GM23338 (cell line): ENCODE data around the gene NDP. TPM values are rescaled to one million over a fixed set of nuclear protein-coding genes. Genes with fewer than 3 reads are reported as not detected.

Experiments used
- CTCF ChIP-seq, 2 experiments: fragments of 200-600 bp in 1 of 2; sonication (generic) in 1 of 2; conservative IDR thresholded peaks; 2 replicates each; pipeline versions ENCODE4 v1.5.1 to v1.6.1; 2016 to 2017; ENCODE audit warnings: antibody characterized with exemption in 2 of 2, low read depth in 2 of 2, mild to moderate bottlenecking in 2 of 2, moderate library complexity in 1 of 2
- JUNB ChIP-seq: IDR thresholded peaks from one replicate; pipeline ENCODE4 v1.6.1; 2016; ENCODE audit warnings: antibody characterized with exemption; ENCODE audit not compliant: unreplicated experiment
- REST ChIP-seq: IDR thresholded peaks from one replicate; pipeline ENCODE4 v1.6.1; 2018; ENCODE audit warnings: antibody characterized with exemption; ENCODE audit not compliant: unreplicated experiment
- ZNF331 ChIP-seq: fragments of 250-450 bp; sonication (Bioruptor Pico); IDR thresholded peaks from 2 replicates; pipeline ENCODE4 v1.5.0; 2020; ENCODE audit warnings: low read depth, mild to moderate bottlenecking, moderate library complexity
- ZNF462 ChIP-seq: fragments of 250-450 bp; sonication (Bioruptor Pico); IDR thresholded peaks from 2 replicates; pipeline ENCODE4 v1.5.0; 2020; ENCODE audit warnings: mild to moderate bottlenecking, moderate library complexity
- polyA plus RNA-seq: library from polyadenylated mRNA; unstranded; fragments of >200 nt; fragmentation: Nextera tagmentation; extraction: Ambion mirVana; gene quantifications from 2 replicates; pipeline ENCODE4 v1.2.1, GENCODE V29; 2016
- total RNA-seq: library from RNA; depleted of rRNA; stranded (reverse); fragments of >200 nt; shearing (Covaris generic); gene quantifications from 2 replicates; pipeline ENCODE4 v1.2.3, GENCODE V29; 2014

NDP gene
- total and polyA plus RNA-seq, 2 experiments from 2014 or later, result 0.14 TPM; not detected in 1

- TF ChIP-seq ZNF462 (CRISPR knock-in tag) (no peak), ZNF331 (CRISPR knock-in tag) (no peak), JUNB (no peak), CTCF (conservative IDR thresholded peaks at IDR 0.05; ENCODE audit: low read depth in 2 of 2) (no peak), REST (no peak)
These were observed 23.3 kb upstream of the NDP start (continued) for GRCh38 chrX:43996491-43996890.
